NCI-H526 (cell line): ENCODE data around the gene OPRD1.

Experiments
- DNase-seq, 2 experiments: peaks; one replicate each; lab custom pipeline; 2025; lab: John Stamatoyannopoulos, UW

OPRD1 gene

GRCh38 chr1:28885472-28885877 is 73.5 kb downstream of the OPRD1 start:
- DNase-seq, result peak in 1 of 2 experiments; percentile 17

- DNase-seq, result no peak
Observed at GRCh38 chr1:28885977-28886730, 74.2 kb downstream of the OPRD1 start.

- peak; percentile 78 to 94 for DNase-seq
Observed at GRCh38 chr1:28886731-28887418, 74.9 kb downstream of the OPRD1 start.

DNA sequence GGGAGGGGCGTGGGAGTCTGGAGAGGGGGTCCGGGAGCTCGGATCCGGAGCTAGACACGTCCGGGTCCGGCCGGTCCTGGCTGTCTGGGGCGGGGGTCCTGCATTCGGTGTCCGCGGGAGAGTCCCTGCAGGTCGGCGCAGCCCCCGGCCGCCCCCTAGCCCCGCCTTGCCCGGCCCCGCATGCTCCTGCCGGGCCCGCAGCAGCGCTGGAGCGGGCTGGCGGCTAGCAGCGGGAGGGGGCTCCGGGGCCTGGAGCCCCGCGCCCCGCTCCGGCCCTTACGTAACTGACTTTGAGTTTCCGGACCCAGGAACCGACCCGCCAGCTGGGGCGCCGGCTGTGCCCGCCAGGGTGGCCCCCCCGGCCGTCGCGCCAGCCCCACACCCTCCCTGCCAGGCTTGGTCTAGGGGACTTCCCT is 75.5 kb downstream of the OPRD1 start:
- peak in 1 of 2 experiments; percentile 60 for DNase-seq

- peak in 1 of 2 experiments; percentile 60 for DNase-seq
Observed at GRCh38 chr1:28887835-28888682, 76.1 kb downstream of the OPRD1 start.

DNA sequence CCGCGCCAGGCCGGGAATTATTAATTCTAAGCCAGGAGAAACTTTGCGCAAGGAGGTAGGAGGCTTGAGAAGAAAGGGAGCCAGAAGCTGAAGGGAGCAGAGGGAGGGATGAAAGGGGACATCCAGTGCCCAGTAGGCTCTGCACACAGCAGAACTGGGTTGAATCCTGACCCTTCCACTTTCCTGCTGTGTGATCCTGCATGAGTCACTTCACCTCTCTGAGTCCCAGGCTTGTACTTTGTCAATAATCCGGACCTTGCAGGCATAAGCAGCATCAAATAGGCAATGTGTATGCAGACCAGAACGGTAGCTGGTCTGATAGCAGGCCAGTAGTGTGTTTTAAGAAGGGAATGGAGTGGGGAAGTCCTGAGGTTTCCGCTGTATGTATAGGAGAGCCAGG is 76.9 kb downstream of the OPRD1 start:
- no peak for DNase-seq

DNA sequence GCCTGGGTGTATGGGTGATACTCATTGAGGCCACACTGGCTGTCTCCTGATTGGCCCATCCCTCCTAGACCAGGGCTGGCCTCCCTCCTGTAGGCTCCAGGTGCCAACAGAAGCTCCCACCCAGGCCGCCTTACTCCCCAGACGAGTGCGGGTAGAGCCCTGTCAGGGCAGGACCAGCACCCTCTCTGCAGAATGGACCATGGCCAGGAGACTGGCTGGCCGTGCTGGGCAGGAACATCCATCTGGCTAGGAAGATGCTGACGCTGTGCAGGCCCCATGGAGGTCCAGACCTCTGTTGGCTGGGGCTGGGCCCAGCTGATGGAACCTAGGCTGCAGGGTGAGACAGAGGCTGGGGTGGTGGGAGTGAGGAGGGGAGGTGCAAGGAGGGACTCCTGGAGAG is 77.4 kb downstream of the OPRD1 start:
- no peak for DNase-seq

GRCh38 chr1:28890435-28890834 is 78.5 kb downstream of the OPRD1 start:
- no peak for DNase-seq

DNA sequence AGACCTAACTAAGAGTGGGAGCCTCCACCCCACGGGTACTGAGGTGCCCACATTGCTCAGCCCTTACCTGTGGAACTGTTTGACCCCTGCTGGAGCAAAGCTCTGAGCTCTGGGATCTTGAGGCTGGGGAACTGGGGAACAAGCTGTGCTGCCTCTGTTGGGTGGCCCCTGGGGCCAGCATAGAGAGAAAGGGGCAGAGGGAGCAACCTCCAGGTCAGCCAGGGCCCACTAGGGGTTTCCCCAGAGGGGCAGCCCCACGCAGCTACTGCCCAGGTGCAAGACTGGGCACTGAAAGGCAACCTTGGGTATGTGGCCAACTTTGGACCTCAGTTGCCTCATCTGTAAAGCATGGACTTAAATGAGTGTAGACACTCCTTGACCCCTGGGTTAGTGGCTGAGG is 78.9 kb downstream of the OPRD1 start:
- DNase-seq, result no peak

GRCh38 chr1:28891256-28891655 is 79.3 kb downstream of the OPRD1 start:
- no peak for DNase-seq

GRCh38 chr1:28893403-28894102 is 81.6 kb downstream of the OPRD1 start:
- DNase-seq, result no peak

- no peak for DNase-seq
Observed at GRCh38 chr1:28894785-28895184, 82.8 kb downstream of the OPRD1 start.

DNA sequence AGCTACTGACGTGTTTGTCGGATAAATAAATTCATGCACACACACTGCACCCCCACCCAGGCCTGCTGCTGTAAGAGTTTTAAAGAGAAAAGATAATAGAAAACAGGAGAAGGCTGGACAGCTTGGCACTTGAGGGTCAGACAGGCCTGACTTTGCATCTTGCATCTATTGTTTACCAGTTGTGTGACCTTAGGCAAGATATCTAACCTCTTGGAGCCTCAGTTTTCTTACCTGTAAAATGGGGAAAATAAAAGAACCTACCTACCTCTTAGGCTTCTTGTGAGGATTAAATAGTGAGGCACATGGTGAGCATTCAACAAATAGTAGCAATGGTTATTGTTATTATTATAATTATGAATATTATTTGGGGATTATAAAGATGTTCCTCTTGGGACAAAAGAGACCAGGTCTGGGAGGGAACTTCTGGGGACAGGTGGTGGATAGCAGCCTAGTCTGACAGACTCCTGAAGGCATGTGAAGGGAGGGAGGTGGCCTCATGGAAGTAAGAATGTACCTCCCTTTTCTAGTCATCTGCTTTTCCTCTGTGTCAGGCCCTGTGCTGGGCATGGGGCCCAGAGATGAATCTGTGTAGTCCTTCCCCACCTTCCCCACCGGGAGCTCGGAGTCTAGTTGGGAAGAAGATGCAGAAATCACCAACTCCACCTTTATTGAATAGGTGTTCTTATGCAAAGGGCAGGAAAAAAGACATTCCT is 84.1 kb downstream of the OPRD1 start:
- DNase-seq, result no peak

- DNase-seq, result no peak
Observed at GRCh38 chr1:28896609-28896986, 84.6 kb downstream of the OPRD1 start.

GRCh38 chr1:28897789-28898188 is 85.8 kb downstream of the OPRD1 start:
- DNase-seq, result no peak

- no peak for DNase-seq
Observed at GRCh38 chr1:28898405-28898881, 86.5 kb downstream of the OPRD1 start.

DNA sequence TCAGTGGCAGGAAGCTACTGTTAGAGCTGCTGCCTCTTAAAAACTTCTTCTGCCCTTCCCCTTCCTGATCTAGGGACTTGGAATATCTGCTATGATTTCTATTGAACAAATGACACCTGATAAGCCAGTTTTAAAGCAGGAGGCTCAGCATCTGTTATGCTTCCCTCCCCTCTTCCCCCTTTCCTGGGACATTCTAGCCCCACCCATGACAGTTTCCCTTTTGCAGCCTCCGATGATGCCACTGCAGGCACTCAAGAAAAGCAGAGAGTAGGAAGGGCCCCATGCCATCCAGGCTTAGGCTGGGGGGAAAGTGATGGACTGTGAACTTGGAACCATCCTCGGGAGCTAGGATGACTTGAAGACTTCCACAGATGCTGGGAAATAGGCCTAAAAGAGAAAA is 87.3 kb downstream of the OPRD1 start:
- DNase-seq, result no peak

- no peak for DNase-seq
Observed at GRCh38 chr1:28900562-28900961, 88.6 kb downstream of the OPRD1 start.

DNA sequence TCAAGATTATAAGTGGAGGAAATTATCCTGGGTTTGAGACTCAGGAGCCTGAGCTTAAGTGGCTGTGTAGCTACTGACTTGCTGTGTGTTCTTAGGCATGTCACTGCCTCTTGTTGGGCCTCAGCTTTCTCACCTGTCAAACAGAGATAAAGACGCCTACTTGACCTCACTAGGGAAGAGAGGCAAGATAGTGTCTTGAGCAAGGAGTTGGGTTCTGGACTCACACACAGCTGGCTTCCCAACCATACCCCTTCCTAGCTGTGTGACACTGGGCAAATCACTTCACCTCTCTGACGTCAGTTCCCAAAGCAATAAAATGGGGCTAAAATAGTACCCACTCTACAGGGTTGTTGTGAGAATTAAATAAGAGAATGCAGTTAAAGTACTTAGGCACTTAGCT is 90.8 kb downstream of the OPRD1 start:
- DNase-seq, result no peak

DNA sequence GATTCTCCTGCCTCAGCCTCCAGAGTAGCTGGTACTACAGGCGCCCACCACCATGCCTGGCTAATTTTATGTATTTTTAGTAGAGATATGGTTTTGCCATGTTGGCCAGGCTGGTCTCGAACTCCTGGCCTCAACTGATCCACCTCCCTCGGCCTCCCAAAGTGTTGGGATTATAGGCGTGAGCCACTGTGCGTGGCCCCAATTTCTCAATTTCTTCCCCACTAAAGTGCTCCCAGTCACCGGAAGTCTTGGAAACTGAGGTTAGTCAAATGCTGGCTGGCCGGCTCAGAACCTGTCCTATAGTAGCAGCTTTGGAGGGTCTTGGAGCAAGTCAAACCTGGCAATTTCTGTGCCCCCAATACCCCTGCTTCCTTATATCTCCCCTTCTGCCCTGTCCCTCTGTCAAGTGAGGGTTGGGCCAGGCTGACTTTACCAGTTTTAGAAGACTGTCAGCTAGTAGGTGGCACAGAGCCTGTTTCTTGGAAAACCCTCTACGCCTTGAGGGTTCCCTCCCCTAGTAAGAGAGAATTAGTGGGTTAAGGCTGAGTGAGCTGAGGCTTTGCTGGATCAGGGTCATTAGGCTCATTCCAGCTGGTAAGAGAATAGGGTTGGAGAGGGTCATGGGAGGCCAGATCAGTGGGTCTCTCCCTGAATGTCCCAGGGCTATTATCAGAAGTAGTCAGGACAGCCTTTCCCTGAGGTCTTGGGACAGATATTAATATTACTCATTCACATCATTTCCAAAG is 94.1 kb downstream of the OPRD1 start:
- DNase-seq, result no peak

GRCh38 chr1:28909198-28909597 is 97.2 kb downstream of the OPRD1 start:
- DNase-seq, result no peak
